CD4-positive, alpha-beta T cell (primary cell): ENCODE data around the gene LRRC75A. TPM values are rescaled to one million over a fixed set of nuclear protein-coding genes. Genes with fewer than 3 reads are reported as not detected.
"Not testable (repeated sequence)": the region's sequence is repeated elsewhere in the genome, so short reads cannot be mapped to it uniquely, and the experiment has no call there.

Source experiments
- ATAC-seq: fragments of 200-7000 bp; cut with Tn5 transposase; one replicate; pipeline ENCODE4 v1.10.0; 2022; ENCODE audit warnings: mild to moderate bottlenecking; ENCODE audit not compliant: poor library complexity
- CTCF ChIA-PET: fragments of 350-600 bp; sonication (Branson Sonifier 250); formaldehyde crosslinking; loops from one replicate; lab custom pipeline; 2021; ENCODE audit warnings: antibody characterized with exemption, inconsistent platforms; lab: Charles Lee
- POLR2A ChIA-PET: fragments of 350-600 bp; sonication (Branson Sonifier 250); formaldehyde crosslinking; loops from one replicate; lab custom pipeline; 2021; ENCODE audit warnings: antibody characterized with exemption, inconsistent platforms; lab: Charles Lee
- DNase-seq, 14 experiments: peaks; one replicate each; pipeline ENCODE4 v3.0.0-alpha.2; 2013 to 2020; ENCODE audit warnings: mixed read lengths in 2 of 14
- H3K27ac ChIP-seq, 2 donors: one replicate each; pipeline versions ENCODE4 v1.5.1 to v1.7.0; 2013; ENCODE audit warnings: low read length in 2 of 2, low read depth in 1 of 2, mild to moderate bottlenecking in 1 of 2
- H3K27me3 ChIP-seq, 2 experiments: 1 replicate in 1 of 2; 2 replicates in 1 of 2; pipeline versions ENCODE4 v1.6.1 to v1.7.0; 2013; ENCODE audit warnings: low read length in 2 of 2, control low read depth in 1 of 2, mild to moderate bottlenecking in 1 of 2, moderate library complexity in 1 of 2; ENCODE audit not compliant: insufficient read depth in 2 of 2, control insufficient read depth in 1 of 2
- H3K36me3 ChIP-seq: one replicate; pipeline ENCODE4 v1.6.1; 2013; ENCODE audit warnings: low read length, control low read depth; ENCODE audit not compliant: insufficient read depth
- H3K4me1 ChIP-seq: one replicate; pipeline ENCODE4 v1.6.1; 2013; ENCODE audit warnings: low read length, control low read depth; ENCODE audit not compliant: insufficient read depth
- H3K4me3 ChIP-seq: one replicate; pipeline ENCODE4 v1.5.1; 2013; ENCODE audit warnings: mild to moderate bottlenecking, low read length, moderate library complexity
- H3K9me3 ChIP-seq, 2 experiments: 1 replicate in 1 of 2; 2 replicates in 1 of 2; pipeline versions ENCODE4 v1.6.1 to v1.7.0; 2013; ENCODE audit warnings: low read length in 2 of 2, mild to moderate bottlenecking in 2 of 2, control low read depth in 1 of 2, moderate library complexity in 1 of 2; ENCODE audit not compliant: control insufficient read depth in 1 of 2, insufficient read depth in 1 of 2
- H3K27ac Mint-ChIP-seq: one replicate; pipeline ENCODE4 v1.8.0; 2020; ENCODE audit warnings: mixed read lengths
- H3K27me3 Mint-ChIP-seq: one replicate; pipeline ENCODE4 v1.8.0; 2021; ENCODE audit warnings: mixed read lengths
- H3K36me3 Mint-ChIP-seq: one replicate; pipeline ENCODE4 v1.8.0; 2021; ENCODE audit warnings: low read depth, mixed read lengths
- H3K4me1 Mint-ChIP-seq: one replicate; pipeline ENCODE4 v1.8.0; 2021; ENCODE audit warnings: low read depth, mixed read lengths
- H3K4me3 Mint-ChIP-seq: one replicate; pipeline ENCODE4 v1.8.0; 2020; ENCODE audit warnings: mild to moderate bottlenecking, mixed read lengths
- H3K9me3 Mint-ChIP-seq: one replicate; pipeline ENCODE4 v1.8.0; 2020; ENCODE audit warnings: mixed read lengths
- intact Hi-C, 2 experiments: fragments of 100-400 bp; cut with DNase I in 1 of 2; cut with micrococcal nuclease in 1 of 2; formaldehyde crosslinking; loops; one replicate each; pipeline versions ENCODE4 v1.15.1 to v1.9.0; 2023 to 2025; cut with DNase I, micrococcal nuclease
- total RNA-seq, 174 experiments: library from RNA in 2 of 174; stranded (reverse) in 2 of 174; gene quantifications; one replicate each; pipeline ENCODE4 v1.2.3 and lab custom pipeline; 2021 to 2026
- TF ChIP-seq, protein P1 (sequence below): fragments of 200-600 bp; IDR thresholded peaks from one replicate; pipeline ENCODE4 v1.8.0; 2022; ENCODE audit warnings: antibody characterized with exemption, mild to moderate bottlenecking

LRRC75A gene
- total RNA-seq, 2 experiments from 2014 or later, result 1.5 to 1.9 TPM

DNA sequence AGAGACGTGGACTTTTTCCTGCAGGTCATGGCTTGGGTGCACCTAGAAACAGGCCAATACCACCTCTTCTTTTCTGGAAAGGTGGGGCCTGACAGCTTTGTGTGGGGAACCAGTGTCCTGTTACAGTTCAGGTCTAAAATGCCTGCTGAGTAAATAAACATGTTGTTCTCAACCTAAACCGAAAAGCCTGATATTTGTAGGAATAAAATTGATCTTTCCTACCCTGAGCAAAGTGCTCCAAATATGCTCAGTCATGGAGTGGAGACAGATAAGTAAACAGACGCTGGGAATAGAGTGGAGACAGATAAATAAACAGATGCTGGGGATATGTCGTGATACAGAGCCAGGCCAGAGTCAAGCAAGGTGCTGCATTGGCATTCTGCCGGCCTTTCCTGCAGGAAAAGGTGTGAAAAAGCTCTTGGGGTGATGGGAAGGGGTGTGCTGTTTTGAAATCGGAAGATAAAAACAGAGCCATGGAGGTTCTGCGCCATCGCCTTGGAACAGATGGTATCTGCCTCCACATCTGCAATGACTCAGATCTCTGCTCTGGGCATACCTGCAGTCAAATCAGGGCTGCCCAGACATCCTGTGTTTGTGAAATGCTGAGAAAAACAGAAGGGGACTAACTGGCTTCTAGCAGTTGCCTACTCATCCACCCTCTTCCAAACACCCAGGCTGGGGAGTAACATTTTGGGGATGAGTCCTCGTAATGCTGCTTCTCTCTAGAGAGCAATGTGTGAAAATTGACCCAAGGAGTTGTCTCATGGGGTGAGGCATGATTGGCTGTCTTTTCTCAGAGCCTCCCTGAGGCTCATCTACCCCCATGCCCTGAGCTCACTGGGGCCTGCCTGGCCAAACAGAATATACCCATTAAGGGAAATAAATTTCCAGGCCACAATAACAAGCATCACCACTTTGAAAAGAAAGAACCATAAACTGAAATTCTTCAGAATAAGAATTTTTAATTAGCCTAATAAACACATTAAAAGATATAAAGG is 93.4 kb downstream of the LRRC75A start:
- Histone ChIP-seq H3K27me3 (no peaks in the 10 kb centered on the region), H3K9me3 (no peaks in the 10 kb centered on the region), H3K36me3 (no peaks in the 10 kb centered on the region), H3K4me3 (no peak overlapping the region), H3K27ac (no peak overlapping the region), H3K4me1 (peaks cover 6% of the 10 kb centered on the region)
- intact Hi-C loops, result no loop called here
- no peaks in the 10 kb centered on the region for H3K36me3 Mint-ChIP-seq
- H3K27me3 Mint-ChIP-seq, result peaks cover 4% of the 10 kb centered on the region
- no peaks in the 10 kb centered on the region for H3K9me3 Mint-ChIP-seq
- TF ChIP-seq, protein P1, sequence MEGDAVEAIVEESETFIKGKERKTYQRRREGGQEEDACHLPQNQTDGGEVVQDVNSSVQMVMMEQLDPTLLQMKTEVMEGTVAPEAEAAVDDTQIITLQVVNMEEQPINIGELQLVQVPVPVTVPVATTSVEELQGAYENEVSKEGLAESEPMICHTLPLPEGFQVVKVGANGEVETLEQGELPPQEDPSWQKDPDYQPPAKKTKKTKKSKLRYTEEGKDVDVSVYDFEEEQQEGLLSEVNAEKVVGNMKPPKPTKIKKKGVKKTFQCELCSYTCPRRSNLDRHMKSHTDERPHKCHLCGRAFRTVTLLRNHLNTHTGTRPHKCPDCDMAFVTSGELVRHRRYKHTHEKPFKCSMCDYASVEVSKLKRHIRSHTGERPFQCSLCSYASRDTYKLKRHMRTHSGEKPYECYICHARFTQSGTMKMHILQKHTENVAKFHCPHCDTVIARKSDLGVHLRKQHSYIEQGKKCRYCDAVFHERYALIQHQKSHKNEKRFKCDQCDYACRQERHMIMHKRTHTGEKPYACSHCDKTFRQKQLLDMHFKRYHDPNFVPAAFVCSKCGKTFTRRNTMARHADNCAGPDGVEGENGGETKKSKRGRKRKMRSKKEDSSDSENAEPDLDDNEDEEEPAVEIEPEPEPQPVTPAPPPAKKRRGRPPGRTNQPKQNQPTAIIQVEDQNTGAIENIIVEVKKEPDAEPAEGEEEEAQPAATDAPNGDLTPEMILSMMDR, result no peak
- DNase-seq (peak in 1 of 14 experiments; percentile 31), ATAC-seq (peak; percentile 46)
- CTCF ChIA-PET, result no interaction called here
- H3K4me1 Mint-ChIP-seq, result no peaks in the 10 kb centered on the region
- no peak overlapping the region for H3K27ac Mint-ChIP-seq
- POLR2A ChIA-PET, result interaction anchor here (1.1 kb wide), 1 partner anchor 18 kb away, joined by 3 read pairs; the partner anchor contains the start of gene UBB
- no peak overlapping the region for H3K4me3 Mint-ChIP-seq

DNA sequence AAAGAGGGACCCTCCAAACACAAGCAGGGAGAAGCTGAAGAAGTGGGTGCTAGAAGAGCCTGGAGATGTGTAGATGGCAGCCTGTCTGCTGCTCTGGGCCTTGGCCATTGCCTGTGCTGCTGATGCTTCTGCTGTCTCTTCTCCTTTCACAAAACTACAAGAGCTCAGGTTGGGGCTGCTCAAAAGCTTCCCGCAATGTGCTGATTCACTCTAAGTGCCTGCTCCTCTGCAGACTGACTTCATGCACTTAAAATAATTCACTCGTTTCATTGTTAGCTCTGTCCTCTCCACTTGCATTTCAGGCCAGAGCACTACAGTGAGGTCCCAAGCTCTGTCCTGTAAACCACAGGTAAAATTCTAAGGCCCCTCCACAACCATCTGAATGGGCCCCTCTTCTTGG is 95.3 kb downstream of the LRRC75A start:
- H3K27me3 Mint-ChIP-seq, CTCF ChIA-PET, H3K27me3 ChIP-seq, H3K4me1 ChIP-seq, ATAC-seq, H3K9me3 ChIP-seq, H3K4me3 ChIP-seq, intact Hi-C loops, H3K36me3 Mint-ChIP-seq, POLR2A ChIA-PET, H3K4me1 Mint-ChIP-seq, H3K27ac ChIP-seq, H3K36me3 ChIP-seq, H3K27ac Mint-ChIP-seq, DNase-seq, H3K4me3 Mint-ChIP-seq, H3K9me3 Mint-ChIP-seq: not testable (repeated sequence)

DNA sequence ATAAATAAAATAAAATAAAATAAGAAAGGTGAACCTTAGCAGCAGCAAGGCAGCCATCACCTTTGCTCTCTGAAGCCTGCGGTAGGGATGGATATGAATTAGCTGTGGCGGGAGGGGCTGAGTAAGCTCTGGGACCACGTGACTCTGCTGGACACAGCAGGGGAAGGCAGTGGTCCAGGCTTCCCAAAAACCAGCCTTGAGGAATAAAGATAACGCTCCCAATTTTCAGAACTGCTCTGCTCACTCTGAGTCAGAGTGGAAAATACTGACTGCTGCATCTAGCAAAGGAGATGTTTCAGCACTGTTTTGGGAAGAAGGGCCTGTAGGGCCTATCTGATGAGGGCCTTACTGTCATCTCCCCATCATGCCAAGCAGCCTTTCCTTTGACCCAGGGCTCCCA is 96.1 kb downstream of the LRRC75A start:
- DNase-seq, H3K4me1 Mint-ChIP-seq, H3K4me3 Mint-ChIP-seq, H3K9me3 ChIP-seq, H3K9me3 Mint-ChIP-seq, H3K27ac ChIP-seq, H3K36me3 ChIP-seq, H3K36me3 Mint-ChIP-seq, H3K27me3 ChIP-seq, H3K4me1 ChIP-seq, H3K27ac Mint-ChIP-seq, intact Hi-C loops, H3K4me3 ChIP-seq, ATAC-seq, POLR2A ChIA-PET, CTCF ChIA-PET, H3K27me3 Mint-ChIP-seq: not testable (repeated sequence)

DNA sequence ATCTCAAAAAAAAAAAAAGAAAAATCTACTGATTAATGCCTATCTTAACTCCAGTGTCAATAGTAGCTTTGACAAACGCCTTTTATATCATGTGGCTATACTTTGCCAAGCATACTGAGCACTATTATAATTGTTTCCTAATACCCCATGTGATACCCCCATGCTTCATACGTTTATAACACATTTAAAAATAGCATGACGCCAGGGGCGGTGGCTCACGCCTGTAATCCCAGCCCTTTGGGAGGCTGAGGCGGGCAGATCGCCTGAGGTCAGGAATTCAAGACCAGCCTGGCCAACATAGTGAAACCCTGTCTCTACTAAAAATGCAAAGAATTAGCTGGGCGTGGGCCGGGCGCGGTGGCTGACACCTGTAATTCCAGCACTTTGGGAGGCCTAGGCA is 99.5 kb downstream of the LRRC75A start:
- H3K4me1 ChIP-seq, H3K27ac Mint-ChIP-seq, H3K27me3 ChIP-seq, H3K36me3 Mint-ChIP-seq, H3K27me3 Mint-ChIP-seq, DNase-seq, H3K4me3 Mint-ChIP-seq, ATAC-seq, intact Hi-C loops, H3K4me1 Mint-ChIP-seq, POLR2A ChIA-PET, H3K4me3 ChIP-seq, H3K9me3 ChIP-seq, H3K9me3 Mint-ChIP-seq, H3K36me3 ChIP-seq, CTCF ChIA-PET, H3K27ac ChIP-seq: not testable (repeated sequence)

Other genes with a start within 250 kb of the LRRC75A start
- 10 to 100 TPM; 18.5 to 19.4 TPM for gene CENPV, start 138.7 kb downstream of the LRRC75A start, total RNA-seq
- gene UBB, start 111.1 kb downstream of the LRRC75A start, total RNA-seq, result 100 to 1,000 TPM; 646 to 647 TPM
- gene TRPV2, start 76.6 kb downstream of the LRRC75A start, total RNA-seq, result 10 to 100 TPM; 42.8 to 45.2 TPM
- gene ZNF287, start 77.0 kb upstream of the LRRC75A start, total RNA-seq, result 1 to 10 TPM; 6.9 to 7.8 TPM
- 1 to 10 TPM; 2.8 to 3.2 TPM for gene ZNF624, start 161.7 kb upstream of the LRRC75A start, total RNA-seq
- gene CCDC144A, start 198.0 kb upstream of the LRRC75A start, total RNA-seq, result 10 to 100 TPM; 10.1 to 11.1 TPM